RWPE2 (cell line): Measurements from ENCODE around the gene PODXL.
A peak's percentile ranks its signal among the peaks of the same experiment; 100 is the strongest.

Experiments used
- ATAC-seq: fragments of 200-7000 bp; cut with Tn5 transposase; 3 replicates; pipeline ENCODE4 v1.9.1; 2021; ENCODE audit warnings: low read depth
- DNase-seq: peaks from one replicate; pipeline ENCODE4 v3.0.0-alpha.2; 2020; ENCODE audit warnings: low spot score
- H3K27ac ChIP-seq: fragments of 450-650 bp; 2 replicates; pipeline ENCODE4 v1.5.1; 2017; ENCODE audit warnings: mild to moderate bottlenecking; ENCODE audit not compliant: poor library complexity, severe bottlenecking
- H3K27me3 ChIP-seq: fragments of 250-450 bp; sonication (Bioruptor Pico); 2 replicates; pipeline ENCODE4 v1.5.1; 2021; ENCODE audit warnings: mild to moderate bottlenecking, moderate library complexity; ENCODE audit not compliant: insufficient read depth, poor library complexity, severe bottlenecking
- H3K36me3 ChIP-seq: fragments of 250-450 bp; sonication (Bioruptor Pico); 2 replicates; pipeline ENCODE4 v1.5.1; 2020; ENCODE audit warnings: low read depth, mild to moderate bottlenecking, moderate library complexity
- H3K4me1 ChIP-seq: fragments of 250-450 bp; sonication (Bioruptor Pico); 2 replicates; pipeline ENCODE4 v1.5.1; 2021; ENCODE audit warnings: mild to moderate bottlenecking, moderate library complexity; ENCODE audit not compliant: insufficient read depth, poor library complexity, severe bottlenecking
- H3K4me3 ChIP-seq: fragments of 250-450 bp; sonication (Bioruptor Pico); 2 replicates; pipeline ENCODE4 v1.5.1; 2021; ENCODE audit warnings: mild to moderate bottlenecking, moderate library complexity; ENCODE audit not compliant: severe bottlenecking
- H3K9me3 ChIP-seq: fragments of 250-450 bp; sonication (Bioruptor Pico); 2 replicates; pipeline ENCODE4 v1.5.1; 2021; ENCODE audit warnings: mild to moderate bottlenecking, moderate library complexity; ENCODE audit not compliant: severe bottlenecking
- TF ChIP-seq, protein P1 (sequence below): fragments of 450-650 bp; IDR thresholded peaks from one replicate; pipeline ENCODE4 v1.5.1; 2017; ENCODE audit warnings: mild to moderate bottlenecking, moderate library complexity; ENCODE audit not compliant: poor library complexity, severe bottlenecking

Gene PODXL

DNA sequence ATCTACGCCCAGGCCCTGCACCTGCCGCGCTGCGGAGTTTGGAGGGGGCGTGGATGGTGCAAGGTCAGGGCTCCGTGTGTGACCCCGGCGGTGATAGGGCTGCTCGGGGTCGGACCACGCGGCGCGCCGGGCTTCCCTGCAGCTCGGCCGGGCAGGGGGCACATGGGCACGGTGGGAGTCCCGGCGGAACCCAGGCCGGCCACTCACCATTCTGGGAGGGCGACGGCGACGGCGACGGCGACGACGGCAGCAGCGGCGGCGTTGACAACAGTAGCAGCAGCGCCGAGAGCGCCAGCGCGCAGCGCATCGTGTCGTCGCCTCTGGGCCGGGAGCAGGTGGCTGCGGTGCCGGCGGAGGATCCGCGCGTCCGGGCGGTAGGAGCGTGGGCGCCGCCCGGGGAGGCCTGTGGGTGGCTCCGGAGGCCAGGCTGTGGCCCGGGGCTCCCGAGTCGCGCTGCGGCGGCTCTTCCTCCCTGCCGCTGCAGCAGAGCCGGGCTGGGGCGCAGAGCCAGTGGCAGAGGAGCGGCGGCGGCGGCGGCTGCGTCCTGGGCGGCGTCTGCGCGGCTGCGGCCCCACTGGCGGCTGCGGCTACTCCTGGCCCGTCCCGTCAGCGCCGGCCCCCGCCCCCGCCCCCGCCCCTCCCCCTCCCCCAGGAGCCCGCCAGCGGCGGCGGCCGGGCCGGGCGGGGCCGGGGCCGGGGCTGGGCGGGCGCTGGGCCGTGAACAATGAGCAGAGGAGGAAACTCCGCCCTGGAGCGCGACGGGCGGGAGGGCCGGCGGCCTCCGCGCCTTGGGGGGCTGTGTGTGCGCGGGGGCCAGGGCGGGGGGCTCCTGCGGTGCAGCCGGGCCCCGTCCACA lies at the start of gene PODXL:
TSS of gene PODXL (minus strand) at position 576 of the 856 bp plus-strand sequence. CDS start at position 307, 269 bp downstream.
- Histone ChIP-seq H3K27ac (no peak within 1 kb of the TSS), H3K4me3 (peak within 1 kb of the TSS; percentile 45), H3K36me3 (no peaks in the 10 kb centered on the region), H3K9me3 (no peaks in the 10 kb centered on the region), H3K27me3 (peaks cover 39% of the 10 kb centered on the region), H3K4me1 (peaks cover 4% of the 10 kb centered on the region)
- DNase-seq (no peak), ATAC-seq (peak; percentile 81)
- TF ChIP-seq, protein P1, sequence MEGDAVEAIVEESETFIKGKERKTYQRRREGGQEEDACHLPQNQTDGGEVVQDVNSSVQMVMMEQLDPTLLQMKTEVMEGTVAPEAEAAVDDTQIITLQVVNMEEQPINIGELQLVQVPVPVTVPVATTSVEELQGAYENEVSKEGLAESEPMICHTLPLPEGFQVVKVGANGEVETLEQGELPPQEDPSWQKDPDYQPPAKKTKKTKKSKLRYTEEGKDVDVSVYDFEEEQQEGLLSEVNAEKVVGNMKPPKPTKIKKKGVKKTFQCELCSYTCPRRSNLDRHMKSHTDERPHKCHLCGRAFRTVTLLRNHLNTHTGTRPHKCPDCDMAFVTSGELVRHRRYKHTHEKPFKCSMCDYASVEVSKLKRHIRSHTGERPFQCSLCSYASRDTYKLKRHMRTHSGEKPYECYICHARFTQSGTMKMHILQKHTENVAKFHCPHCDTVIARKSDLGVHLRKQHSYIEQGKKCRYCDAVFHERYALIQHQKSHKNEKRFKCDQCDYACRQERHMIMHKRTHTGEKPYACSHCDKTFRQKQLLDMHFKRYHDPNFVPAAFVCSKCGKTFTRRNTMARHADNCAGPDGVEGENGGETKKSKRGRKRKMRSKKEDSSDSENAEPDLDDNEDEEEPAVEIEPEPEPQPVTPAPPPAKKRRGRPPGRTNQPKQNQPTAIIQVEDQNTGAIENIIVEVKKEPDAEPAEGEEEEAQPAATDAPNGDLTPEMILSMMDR: no peak

- DNase-seq (no peak), ATAC-seq (no peak)
- H3K36me3 ChIP-seq: no peaks in the 10 kb centered on the region
- TF ChIP-seq, protein P1: no peak
- peak overlapping the region; percentile 7 for H3K27ac ChIP-seq
- H3K4me3 ChIP-seq: no peak overlapping the region
- H3K9me3 ChIP-seq: no peaks in the 10 kb centered on the region
- H3K27me3 ChIP-seq: no peaks in the 10 kb centered on the region
- H3K4me1 ChIP-seq: peaks cover 8% of the 10 kb centered on the region
These were observed 49.0 kb upstream of the PODXL start for GRCh38 chr7:131605280-131605878.

GRCh38 chr7:131604841-131605279 lies 48.4 kb upstream of the PODXL start:
- Histone ChIP-seq H3K9me3 (no peaks in the 10 kb centered on the region), H3K27me3 (no peaks in the 10 kb centered on the region), H3K4me3 (no peak overlapping the region), H3K4me1 (peaks cover 8% of the 10 kb centered on the region), H3K36me3 (no peaks in the 10 kb centered on the region), H3K27ac (peak overlapping the region; percentile 7)
- TF ChIP-seq, protein P1: no peak
- peak; percentile 75 for ATAC-seq
- DNase-seq: no peak

DNA sequence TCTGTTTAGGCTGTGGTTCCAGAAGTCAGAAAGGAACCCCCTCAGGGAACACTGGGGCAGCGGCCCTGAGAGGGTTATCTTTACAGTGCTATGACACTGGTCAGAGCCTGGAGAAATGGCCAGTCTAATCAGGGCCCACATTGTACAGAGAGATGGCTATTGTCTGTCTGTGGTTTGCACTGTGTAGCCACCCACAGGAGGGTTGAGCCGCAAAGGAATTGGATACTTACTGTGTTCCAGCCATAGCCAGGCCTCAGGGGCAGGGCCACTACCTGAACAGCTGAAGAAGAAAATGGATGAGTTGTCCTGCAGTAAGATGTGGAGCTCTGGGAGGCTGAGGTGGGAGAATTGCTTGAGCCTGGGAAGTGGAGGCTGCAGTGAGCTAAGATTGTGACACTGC lies 47.5 kb upstream of the PODXL start:
- TF ChIP-seq, protein P1: no peak
- Histone ChIP-seq H3K9me3 (no peaks in the 10 kb centered on the region), H3K27ac (no peak overlapping the region), H3K36me3 (no peaks in the 10 kb centered on the region), H3K4me1 (peaks cover 8% of the 10 kb centered on the region), H3K4me3 (no peak overlapping the region), H3K27me3 (no peaks in the 10 kb centered on the region)
- DNase-seq (no peak), ATAC-seq (no peak)
